GM12878 (cell line): ENCODE results near the gene DNAH2. TPM values are rescaled to one million over a fixed set of nuclear protein-coding genes. Genes with fewer than 3 reads are reported as not detected.

Experiments
- BACH1 ChIP-seq: fragments of 450-650 bp; IDR thresholded peaks from 2 replicates; pipeline ENCODE4 v1.6.1; 2017; ENCODE audit warnings: mild to moderate bottlenecking, borderline replicate concordance
- BCLAF1 ChIP-seq: fragments of 450-650 bp; IDR thresholded peaks from 2 replicates; pipeline ENCODE4 v1.6.1; 2017; ENCODE audit warnings: antibody characterized with exemption, mild to moderate bottlenecking, moderate library complexity
- BRCA1 ChIP-seq: IDR thresholded peaks from 2 replicates; pipeline ENCODE4 v1.6.1; 2011; ENCODE audit warnings: low read depth, low read length, improper control_type of control experiment
- CHD1 ChIP-seq: IDR thresholded peaks from 2 replicates; pipeline ENCODE4 v1.6.1; 2012; ENCODE audit warnings: low read depth, low read length, improper control_type of control experiment
- CTCF ChIP-seq, 3 experiments: IDR thresholded peaks in 2 of 3; conservative IDR thresholded peaks in 1 of 3; 2 replicates each; pipeline ENCODE4 v1.5.1; 2011; ENCODE audit warnings: low read depth in 3 of 3, low read length in 3 of 3, mild to moderate bottlenecking in 3 of 3, control low read depth in 2 of 3, moderate library complexity in 2 of 3, inconsistent platforms in 1 of 3, mixed read lengths in 1 of 3; ENCODE audit not compliant: control insufficient read depth in 2 of 3, insufficient read depth in 1 of 3; ENCODE audit errors: extremely low read depth in 1 of 3
- DPF2 ChIP-seq: fragments of 450-650 bp; IDR thresholded peaks from 2 replicates; pipeline ENCODE4 v1.6.1; 2017; ENCODE audit warnings: mild to moderate bottlenecking
- EP300 ChIP-seq, 2 experiments: fragments of 150-350 bp in 1 of 2; IDR thresholded peaks; 2 replicates each; pipeline ENCODE4 v1.6.1; 2011 to 2012; ENCODE audit warnings: low read depth in 2 of 2, low read length in 2 of 2, borderline replicate concordance in 1 of 2, improper control_type of control experiment in 1 of 2, inconsistent platforms in 1 of 2; ENCODE audit not compliant: control insufficient read depth in 1 of 2
- FOXK2 ChIP-seq: fragments of 450-650 bp; IDR thresholded peaks from 2 replicates; pipeline ENCODE4 v1.6.1; 2017; ENCODE audit warnings: mild to moderate bottlenecking, moderate library complexity
- MAX ChIP-seq: IDR thresholded peaks from 2 replicates; pipeline ENCODE4 v1.6.1; 2012; ENCODE audit warnings: low read depth, low read length, improper control_type of control experiment
- NBN ChIP-seq: fragments of 450-650 bp; IDR thresholded peaks from 2 replicates; pipeline ENCODE4 v1.6.1; 2016
- NFYB ChIP-seq: IDR thresholded peaks from 2 replicates; pipeline ENCODE4 v1.6.1; 2011; ENCODE audit warnings: low read depth, mild to moderate bottlenecking, low read length, improper control_type of control experiment, moderate library complexity; ENCODE audit not compliant: insufficient read depth
- NR2C1 ChIP-seq: fragments of 450-650 bp; IDR thresholded peaks from 2 replicates; pipeline ENCODE4 v1.6.1; 2017; ENCODE audit warnings: antibody characterized with exemption, mild to moderate bottlenecking, moderate library complexity
- PKNOX1 ChIP-seq: fragments of 450-650 bp; IDR thresholded peaks from 2 replicates; pipeline ENCODE4 v1.6.1; 2016; ENCODE audit warnings: mild to moderate bottlenecking
- PML ChIP-seq: IDR thresholded peaks from 2 replicates; pipeline ENCODE4 v1.6.1; 2012; ENCODE audit warnings: low read length, inconsistent platforms
- POLR2A ChIP-seq: IDR thresholded peaks from 2 replicates; pipeline ENCODE4 v1.6.1; 2011; ENCODE audit warnings: low read depth, mild to moderate bottlenecking, low read length
- POLR2AphosphoS5 ChIP-seq: IDR thresholded peaks from 2 replicates; pipeline ENCODE4 v1.6.1; 2011; ENCODE audit warnings: mild to moderate bottlenecking, low read length, inconsistent platforms
- RB1 ChIP-seq: fragments of 450-650 bp; formaldehyde crosslinking; IDR thresholded peaks from 2 replicates; pipeline ENCODE4 v1.6.1; 2017; ENCODE audit warnings: mild to moderate bottlenecking, borderline replicate concordance
- SKIL ChIP-seq: fragments of 450-650 bp; IDR thresholded peaks from 2 replicates; pipeline ENCODE4 v1.6.1; 2017; ENCODE audit warnings: mild to moderate bottlenecking, low read depth, inconsistent platforms; ENCODE audit not compliant: poor library complexity, severe bottlenecking
- SMAD1 ChIP-seq: fragments of 450-650 bp; IDR thresholded peaks from 2 replicates; pipeline ENCODE4 v1.6.1; 2018; ENCODE audit warnings: mild to moderate bottlenecking, low read depth; ENCODE audit not compliant: partially characterized antibody
- SPI1 ChIP-seq: IDR thresholded peaks from 2 replicates; pipeline ENCODE4 v1.6.1; 2011; ENCODE audit warnings: low read depth, mild to moderate bottlenecking, low read length, moderate library complexity, borderline replicate concordance; ENCODE audit not compliant: insufficient read depth
- SRF ChIP-seq, 2 experiments: IDR thresholded peaks; 2 replicates each; pipeline ENCODE4 v1.6.1; 2011; ENCODE audit warnings: low read depth in 2 of 2, low read length in 2 of 2, mild to moderate bottlenecking in 1 of 2, moderate library complexity in 1 of 2
- TCF7 ChIP-seq: IDR thresholded peaks from 2 replicates; pipeline ENCODE4 v1.6.1; 2014; ENCODE audit warnings: antibody characterized with exemption, borderline replicate concordance
- polyA plus RNA-seq, 11 experiments: library from polyadenylated mRNA; depleted of rRNA in 4 of 11; unstranded in 6 of 11; stranded (reverse) in 5 of 11; fragments of >200 nt; fragmentation: Nextera tagmentation in 4 of 11; fragmentation: Illumina TruSeq in 1 of 11; extraction: Ambion mirVana in 4 of 11; extraction: Trizol in 1 of 11; gene quantifications; 1 replicate in 1 of 11; 2 replicates in 10 of 11; pipeline versions ENCODE4 v1.2.1 to v1.2.3, GENCODE V29; 2011 to 2016; ENCODE audit warnings: inconsistent platforms in 2 of 11, missing spikeins in 2 of 11, low read depth in 1 of 11
- total RNA-seq, 4 experiments: library from RNA; depleted of rRNA in 3 of 4; stranded (reverse); fragments of >200 nt in 3 of 4; fragmentation: Illumina TruSeq in 1 of 4; extraction: Trizol in 1 of 4; gene quantifications; 2 replicates each; pipeline versions ENCODE4 v1.2.1 to v1.2.3, GENCODE V29; 2013 to 2021

DNAH2 gene
- total and polyA plus RNA-seq, 10 of the 15 experiments (the other 5 are each of a cell fraction or from before 2014, with no cell fraction given) = not detected

- TF ChIP-seq SMAD1 = no peak
- TF ChIP-seq BACH1 = peak; percentile 35
- no peak for TF ChIP-seq NBN
- TF ChIP-seq NR2C1 = peak; percentile 53
- TF ChIP-seq NFYB = peak; percentile 95
- no peak for TF ChIP-seq RB1
- no peak for TF ChIP-seq SRF (IDR thresholded peaks at IDR 0.05; ENCODE audit: low read depth in 2 of 2, low read length in 2 of 2)
- no peak for TF ChIP-seq TCF7
- TF ChIP-seq BRCA1 = no peak
- TF ChIP-seq SKIL = no peak
- TF ChIP-seq SPI1 = peak; percentile 82
- TF ChIP-seq MAX = no peak
- peak; percentile 14 to 21; a peak in 1 of 4 replicates for TF ChIP-seq EP300 (IDR thresholded peaks at IDR 0.05; ENCODE audit: borderline replicate concordance in 1 of 2, control insufficient read depth in 1 of 2, low read depth in 2 of 2, low read length in 2 of 2)
- no peak for TF ChIP-seq CHD1
- TF ChIP-seq POLR2A = peak; percentile 68
- TF ChIP-seq BCLAF1 = no peak
- no peak for TF ChIP-seq PML
- peak; percentile 72; the same call in 1 of the 2 replicates for TF ChIP-seq DPF2
- peak; percentile 74 for TF ChIP-seq FOXK2
- peak; percentile 21; the same call in 1 of the 2 replicates for TF ChIP-seq PKNOX1
- no peak for TF ChIP-seq CTCF (IDR thresholded peaks at IDR 0.05 in 2 of 3, conservative IDR thresholded peaks at IDR 0.05 in 1 of 3; ENCODE audit: control insufficient read depth in 2 of 3, extremely low read depth in 1 of 3, insufficient read depth in 1 of 3, low read depth in 3 of 3, low read length in 3 of 3)
- peak; percentile 89 for TF ChIP-seq POLR2AphosphoS5
Observed at GRCh38 chr17:7844292-7845154, 127.0 kb downstream of the DNAH2 start (continued).
